ENCODE measurements around the gene TMEM271.

The TMEM271 gene

GRCh38 chr4:531721-532565 is 44.2 kb downstream of the TMEM271 start:
- no peak for DNase-seq

GRCh38 chr4:531076-531475 is 45.0 kb downstream of the TMEM271 start:
- no peak for DNase-seq

- no peak for DNase-seq
Measured at GRCh38 chr4:530017-530781, 45.9 kb downstream of the TMEM271 start.

- DNase-seq = no peak
Measured at GRCh38 chr4:529563-529962, 46.5 kb downstream of the TMEM271 start.

- DNase-seq = no peak
Measured at GRCh38 chr4:528835-529234, 47.3 kb downstream of the TMEM271 start.

- DNase-seq = no peak
Measured at GRCh38 chr4:528296-528695, 47.8 kb downstream of the TMEM271 start.

- DNase-seq = no peak
Measured at GRCh38 chr4:526971-527460, 49.1 kb downstream of the TMEM271 start.

- DNase-seq = no peak
Measured at GRCh38 chr4:526189-526909, 49.7 kb downstream of the TMEM271 start.

- DNase-seq = no peak
Measured at GRCh38 chr4:525660-526059, 50.4 kb downstream of the TMEM271 start.

GRCh38 chr4:524196-524595 is 51.9 kb downstream of the TMEM271 start:
- no peak for DNase-seq
